Activated CD4-positive, CD25-positive, alpha-beta regulatory T cell (primary cell): ENCODE data around the gene FAM32A.
"Not testable (repeated sequence)": the region's sequence is repeated elsewhere in the genome, so short reads cannot be mapped to it uniquely, and the experiment has no call there.

Experiments
- DNase-seq, 4 experiments: peaks; one replicate each; lab custom pipeline; 2025; lab: John Stamatoyannopoulos, UW

FAM32A gene

GRCh38 chr19:16164222-16164890 is 20.9 kb upstream of the FAM32A start:
- DNase-seq: no peak

- DNase-seq: no peak
Measured at GRCh38 chr19:16166417-16166816, 18.8 kb upstream of the FAM32A start.

GRCh38 chr19:16167055-16167454 is 18.2 kb upstream of the FAM32A start:
- no peak for DNase-seq

GRCh38 chr19:16168465-16169081 is 16.6 kb upstream of the FAM32A start:
- DNase-seq: no peak

GRCh38 chr19:16170134-16170533 is 15.1 kb upstream of the FAM32A start:
- no peak for DNase-seq

GRCh38 chr19:16175954-16176353 is 9.3 kb upstream of the FAM32A start:
- DNase-seq: no peak

- DNase-seq: not testable (repeated sequence)
Measured at GRCh38 chr19:16178866-16179265, 6.3 kb upstream of the FAM32A start.

GRCh38 chr19:16180611-16181010 is 4.6 kb upstream of the FAM32A start:
- no peak for DNase-seq

- no peak for DNase-seq
Measured at GRCh38 chr19:16184665-16185122, 516 bp upstream of the FAM32A start.

GRCh38 chr19:16185768-16186123 is 536 bp downstream of the FAM32A start:
- DNase-seq: peak in 2 of 4 experiments; percentile 16 to 21

- no peak for DNase-seq
Measured at GRCh38 chr19:16188521-16188920, 3.3 kb downstream of the FAM32A start.

- no peak for DNase-seq
Measured at GRCh38 chr19:16190198-16190597, 5.0 kb downstream of the FAM32A start.

- DNase-seq: no peak
Measured at GRCh38 chr19:16190736-16191135, 5.5 kb downstream of the FAM32A start.

GRCh38 chr19:16191216-16191908 is 6.2 kb downstream of the FAM32A start:
- DNase-seq: no peak

GRCh38 chr19:16193466-16193865 is 8.3 kb downstream of the FAM32A start:
- DNase-seq: no peak

GRCh38 chr19:16197188-16197621 is 12.0 kb downstream of the FAM32A start:
- DNase-seq: no peak

GRCh38 chr19:16197622-16198369 is 12.6 kb downstream of the FAM32A start, which contains the start of gene AP1M1:
AP1M1 (plus strand) TSS chr19:16197911; CDS start chr19:16198027, 116 bp downstream.
- peak; percentile 95 to 99 (median 96) for DNase-seq

- DNase-seq: no peak
Measured at GRCh38 chr19:16198370-16198651, 13.1 kb downstream of the FAM32A start.

GRCh38 chr19:16199275-16199932 is 14.2 kb downstream of the FAM32A start:
- DNase-seq: no peak

GRCh38 chr19:16200038-16201010 is 15.1 kb downstream of the FAM32A start:
- DNase-seq: no peak

- DNase-seq: no peak
Measured at GRCh38 chr19:16201011-16201391, 15.8 kb downstream of the FAM32A start.
